NOMO-1 treated with DMSO at 0.1 percent for 48 hours (cell line): ENCODE results near the gene ASTN2.

Experiments
- DNase-seq: peaks from one replicate; lab custom pipeline; 2025; ENCODE audit not compliant: unreplicated experiment; lab: John Stamatoyannopoulos, UW

Gene ASTN2

GRCh38 chr9:116409638-116410037 lies 1005.2 kb downstream of the ASTN2 start:
- no peak for DNase-seq

- DNase-seq: no peak
Observed at GRCh38 chr9:116409129-116409528, 1005.7 kb downstream of the ASTN2 start.

GRCh38 chr9:116406469-116406868 lies 1008.4 kb downstream of the ASTN2 start:
- DNase-seq: no peak

GRCh38 chr9:116405321-116405720 lies 1009.5 kb downstream of the ASTN2 start:
- DNase-seq: no peak

DNA sequence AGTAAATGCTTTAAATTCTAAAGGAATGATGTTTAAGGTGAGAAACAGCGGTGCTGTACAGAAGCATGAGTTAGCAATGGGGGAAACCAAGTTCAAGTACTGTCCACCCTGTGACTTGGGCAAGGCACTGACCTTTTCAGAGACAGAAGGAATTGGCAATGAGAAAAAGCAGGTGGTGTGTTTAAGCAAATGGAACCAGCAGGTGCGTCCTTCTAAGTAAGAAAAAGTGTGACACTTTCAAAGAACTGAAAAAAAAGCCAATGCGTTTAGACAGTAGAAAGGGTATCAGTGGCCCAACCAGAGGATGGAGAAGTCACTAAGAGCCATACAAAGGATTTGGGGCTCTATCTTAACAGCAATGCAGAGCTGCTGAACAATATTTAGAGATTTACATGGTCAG lies 1010.6 kb downstream of the ASTN2 start:
- DNase-seq: no peak

DNA sequence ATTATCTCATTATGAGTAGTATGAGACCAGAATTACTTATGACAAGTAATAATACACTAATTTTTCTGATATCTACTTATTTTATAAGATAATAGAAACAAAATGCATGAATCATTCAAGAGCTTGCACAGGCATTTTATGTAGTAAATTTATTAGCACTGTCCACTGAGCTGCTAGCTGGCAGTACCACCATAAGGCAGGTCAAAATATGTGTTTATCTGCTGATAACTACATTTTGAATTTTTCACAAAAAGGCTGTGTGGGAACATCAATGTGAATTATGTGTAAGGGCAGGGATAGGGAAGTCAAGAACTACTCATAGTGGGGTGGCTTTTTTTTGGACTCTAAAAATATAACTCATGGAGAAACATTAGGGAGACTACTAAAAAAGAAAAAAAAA lies 1011.7 kb downstream of the ASTN2 start:
- no peak for DNase-seq

GRCh38 chr9:116395699-116396037 lies 1019.2 kb downstream of the ASTN2 start:
- no peak for DNase-seq

GRCh38 chr9:116394894-116395698 lies 1019.8 kb downstream of the ASTN2 start:
- no peak for DNase-seq

DNA sequence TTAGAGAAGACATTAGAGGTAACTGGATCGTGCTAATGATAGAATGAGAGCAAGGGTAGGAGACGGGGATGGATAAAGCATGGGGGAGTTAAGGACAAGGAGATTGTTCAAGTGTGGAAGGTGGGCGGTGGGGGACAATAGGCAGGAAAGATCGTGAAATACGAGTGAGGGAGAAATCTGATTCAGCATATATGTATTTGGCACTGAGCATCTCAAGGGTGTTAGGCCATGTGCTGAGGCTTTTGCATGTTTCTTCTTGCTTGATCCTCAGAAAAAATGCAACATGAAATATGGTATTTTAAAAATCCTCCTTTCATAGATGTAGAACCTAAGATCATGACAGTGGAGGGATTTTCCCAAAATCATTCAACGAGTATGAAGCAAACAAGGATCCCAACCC lies 1020.8 kb downstream of the ASTN2 start:
- no peak for DNase-seq

- DNase-seq: no peak
Observed at GRCh38 chr9:116393198-116393597, 1021.7 kb downstream of the ASTN2 start.

- no peak for DNase-seq
Observed at GRCh38 chr9:116391306-116391900, 1023.5 kb downstream of the ASTN2 start.

- peak; percentile 38 for DNase-seq
Observed at GRCh38 chr9:116390303-116391228, 1024.3 kb downstream of the ASTN2 start.

DNA sequence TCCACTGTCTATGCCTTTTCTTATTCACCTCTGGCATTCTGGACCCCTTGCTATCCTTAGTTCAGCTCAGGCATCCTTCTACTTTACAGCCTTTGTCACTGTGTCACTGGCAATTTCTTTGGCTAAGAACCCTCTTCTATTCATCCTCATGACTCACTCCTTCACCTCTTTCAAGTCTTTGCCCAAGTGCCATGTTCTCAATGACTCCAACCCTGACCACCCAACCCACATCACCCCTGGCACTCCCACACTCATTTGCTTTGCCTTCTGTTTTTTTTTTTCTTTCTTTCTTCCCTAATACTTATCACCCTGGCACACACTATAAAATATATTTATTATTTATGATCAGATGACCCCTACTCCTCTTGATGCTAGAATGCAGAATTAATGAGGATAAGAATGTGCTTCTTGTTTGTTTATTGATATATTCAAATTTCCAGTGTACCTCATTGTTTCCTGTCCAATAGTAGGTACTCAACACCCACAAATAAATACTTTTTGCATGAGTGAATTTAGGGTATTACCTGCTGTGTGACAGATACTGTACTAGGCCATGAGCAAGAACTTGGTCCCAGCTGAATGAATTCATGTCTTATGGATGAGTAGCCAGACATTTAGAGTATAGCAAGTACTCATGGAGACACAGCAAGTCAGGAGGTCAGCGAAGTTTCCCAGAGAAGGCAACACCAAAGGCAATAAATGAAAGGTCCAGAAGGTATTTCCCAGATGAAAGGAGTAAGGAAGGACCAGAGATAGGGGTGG lies 1025.1 kb downstream of the ASTN2 start:
- DNase-seq: no peak

DNA sequence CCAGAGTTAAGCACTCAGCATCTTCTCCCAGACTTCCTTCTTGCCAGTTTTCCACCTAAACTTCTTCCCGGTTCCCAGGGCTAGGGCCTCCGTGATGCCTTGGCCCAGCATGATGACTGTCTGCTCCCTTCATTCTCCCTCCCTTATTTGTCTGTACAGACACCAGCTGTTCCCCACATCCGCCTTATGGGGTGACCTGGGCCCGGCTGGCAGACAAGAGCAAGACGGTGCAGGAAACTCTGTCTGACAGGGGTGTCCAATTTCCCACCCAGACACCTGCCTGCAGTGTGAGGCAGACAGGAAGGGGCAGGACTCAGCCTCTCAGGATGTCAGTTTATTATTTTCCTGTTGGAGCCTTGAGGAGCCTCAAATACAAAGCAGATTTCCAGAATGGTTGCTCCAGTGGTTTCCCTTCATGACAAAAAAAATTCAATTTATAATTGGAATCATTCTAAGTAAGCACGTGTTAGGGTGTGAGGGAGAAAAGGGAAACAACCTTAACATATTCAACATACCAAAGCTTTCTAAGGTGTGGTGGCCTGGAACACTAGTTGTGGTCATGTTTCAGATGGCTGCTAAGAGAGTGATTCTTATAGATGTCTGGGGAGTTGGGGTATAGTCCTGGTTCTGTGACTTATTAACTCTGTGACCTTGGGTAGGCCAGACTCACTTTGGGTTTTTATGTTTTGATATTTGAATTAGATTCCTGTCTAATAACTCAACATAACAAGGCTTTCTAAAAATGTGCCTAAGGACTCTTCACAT lies 1026.7 kb downstream of the ASTN2 start:
- DNase-seq: no peak

GRCh38 chr9:116383936-116384335 lies 1030.9 kb downstream of the ASTN2 start:
- no peak for DNase-seq

GRCh38 chr9:116383133-116383532 lies 1031.7 kb downstream of the ASTN2 start:
- DNase-seq: no peak

DNA sequence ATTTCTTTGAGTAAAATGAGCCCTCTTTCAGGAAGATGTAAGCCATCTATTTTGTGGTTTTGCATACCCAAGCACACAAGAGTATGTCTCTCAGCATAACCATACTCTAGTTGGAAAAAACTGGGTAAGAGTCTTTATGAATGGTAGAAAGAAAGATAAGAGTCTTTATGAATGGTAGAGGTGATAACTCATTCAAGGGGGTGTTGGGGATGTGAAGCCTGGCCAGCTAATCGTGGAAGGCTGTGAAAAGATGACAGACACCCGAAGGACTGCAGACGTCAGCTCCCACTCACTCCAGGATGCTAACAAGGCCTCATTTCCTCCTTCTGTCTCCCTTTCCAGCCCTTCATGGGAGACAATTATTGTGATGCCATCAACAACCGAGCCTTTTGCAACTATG lies 1032.8 kb downstream of the ASTN2 start:
- no peak for DNase-seq

DNA sequence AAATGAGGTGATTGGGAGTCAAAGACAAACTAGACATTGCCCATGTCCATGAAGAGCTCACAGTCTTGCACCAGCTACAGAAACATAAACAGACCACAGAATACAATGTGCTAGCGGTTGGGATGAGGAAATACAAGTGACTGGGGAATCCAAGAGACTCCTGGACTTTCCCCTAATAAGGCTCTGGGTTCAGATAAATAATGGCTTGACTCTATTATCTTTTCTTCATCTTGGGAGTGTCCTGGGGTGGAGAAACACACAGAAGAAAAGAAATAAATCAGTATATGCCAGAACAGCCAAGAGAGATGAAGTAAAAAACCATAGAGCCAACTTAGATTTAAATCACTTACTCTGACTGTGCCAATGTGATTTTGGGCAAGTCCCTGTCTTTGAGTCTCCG lies 1033.5 kb downstream of the ASTN2 start:
- DNase-seq: no peak

DNA sequence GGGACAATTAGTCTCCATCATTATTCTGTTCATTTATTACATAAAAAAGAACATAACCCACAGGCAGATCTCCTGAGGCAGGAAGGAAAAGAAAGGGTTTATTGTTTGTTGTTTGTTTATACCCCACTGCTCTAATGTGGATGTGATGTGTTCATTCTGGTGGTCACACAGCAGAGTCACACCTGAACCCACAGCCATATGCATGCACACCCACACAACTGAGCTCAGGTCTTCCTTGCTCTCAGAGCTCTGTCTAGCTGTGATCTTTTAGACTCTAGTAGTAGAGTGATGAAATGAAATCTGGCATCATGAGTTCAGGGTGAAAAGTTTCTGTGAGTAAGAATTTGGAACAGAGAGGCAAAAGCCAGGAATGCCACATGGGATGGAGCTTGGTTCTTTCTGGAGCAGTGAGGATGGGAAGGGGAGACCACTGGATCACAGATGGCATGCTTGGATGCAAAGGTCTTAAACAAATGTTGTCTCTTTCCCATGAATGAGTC lies 1034.3 kb downstream of the ASTN2 start:
- no peak for DNase-seq

DNA sequence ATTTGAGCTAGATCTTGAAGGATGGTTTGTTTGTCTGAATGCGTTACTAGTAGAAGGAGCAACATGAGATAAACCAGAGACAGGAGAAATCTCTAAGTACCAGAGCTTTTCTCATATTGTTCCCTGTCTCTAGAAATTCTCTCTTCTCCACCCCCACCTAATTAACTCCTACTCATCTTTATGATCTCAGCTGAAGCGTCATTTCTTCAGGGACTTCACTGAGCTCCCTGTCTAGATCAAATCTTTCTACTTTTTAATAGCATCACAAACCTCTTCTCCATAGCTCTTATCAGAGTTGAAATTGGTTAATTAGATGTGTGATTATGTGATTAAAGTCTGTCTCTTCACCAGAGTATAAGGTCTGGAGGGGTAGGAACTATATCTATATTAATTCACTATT lies 1035.0 kb downstream of the ASTN2 start:
- DNase-seq: no peak
